Nephron progenitor cell (in vitro differentiated cells): ENCODE measurements around the gene PPP1R16B.
"Not testable (repeated sequence)": the region's sequence is repeated elsewhere in the genome, so short reads cannot be mapped to it uniquely, and the experiment has no call there.

Experiments
- DNase-seq: peaks from one replicate; pipeline ENCODE4 v3.0.0; 2021
- H3K27ac Mint-ChIP-seq: 2 replicates; pipeline ENCODE4 v1.8.0; 2021; ENCODE audit warnings: mild to moderate bottlenecking, moderate library complexity, mixed read lengths
- H3K27me3 Mint-ChIP-seq: 2 replicates; pipeline ENCODE4 v1.8.0; 2021; ENCODE audit warnings: mild to moderate bottlenecking, low read depth, mixed read lengths; ENCODE audit not compliant: poor library complexity
- H3K36me3 Mint-ChIP-seq: 2 replicates; pipeline ENCODE4 v1.8.0; 2021; ENCODE audit warnings: low read depth, mixed read lengths
- H3K4me1 Mint-ChIP-seq: 2 replicates; pipeline ENCODE4 v1.8.0; 2021; ENCODE audit warnings: mixed read lengths
- H3K4me3 Mint-ChIP-seq: 2 replicates; pipeline ENCODE4 v1.8.0; 2021; ENCODE audit warnings: mild to moderate bottlenecking, moderate library complexity, mixed read lengths
- H3K9me3 Mint-ChIP-seq: 2 replicates; pipeline ENCODE4 v1.8.0; 2021; ENCODE audit warnings: mild to moderate bottlenecking, moderate library complexity, mixed read lengths
- CTCF ChIP-seq: fragments of 200-600 bp; sonication (generic); IDR thresholded peaks from 2 replicates; pipeline ENCODE4 v1.5.0; 2021; ENCODE audit warnings: antibody characterized with exemption

PPP1R16B gene

GRCh38 chr20:38854654-38855066, 49.2 kb downstream of the PPP1R16B start:
- Mint-ChIP-seq H3K9me3 (no peaks in the 10 kb centered on the region), H3K36me3 (no peaks in the 10 kb centered on the region), H3K27ac (no peak overlapping the region), H3K4me3 (no peak overlapping the region), H3K27me3 (peaks cover 26% of the 10 kb centered on the region), H3K4me1 (no peaks in the 10 kb centered on the region)
- DNase-seq = no peak
- no peak for TF ChIP-seq CTCF

GRCh38 chr20:38855356-38855755, 49.9 kb downstream of the PPP1R16B start:
- H3K4me3 Mint-ChIP-seq = no peak overlapping the region
- H3K9me3 Mint-ChIP-seq = no peaks in the 10 kb centered on the region
- no peak for DNase-seq
- H3K27me3 Mint-ChIP-seq = peaks cover 27% of the 10 kb centered on the region
- no peaks in the 10 kb centered on the region for H3K36me3 Mint-ChIP-seq
- no peak for TF ChIP-seq CTCF
- H3K4me1 Mint-ChIP-seq = no peaks in the 10 kb centered on the region
- no peak overlapping the region for H3K27ac Mint-ChIP-seq

GRCh38 chr20:38856570-38856969, 51.1 kb downstream of the PPP1R16B start:
- no peaks in the 10 kb centered on the region for H3K36me3 Mint-ChIP-seq
- no peaks in the 10 kb centered on the region for H3K9me3 Mint-ChIP-seq
- H3K27me3 Mint-ChIP-seq = peaks cover 34% of the 10 kb centered on the region
- DNase-seq = no peak
- no peak overlapping the region for H3K4me3 Mint-ChIP-seq
- H3K27ac Mint-ChIP-seq = no peak overlapping the region
- TF ChIP-seq CTCF = no peak
- no peaks in the 10 kb centered on the region for H3K4me1 Mint-ChIP-seq

GRCh38 chr20:38857703-38858102, 52.2 kb downstream of the PPP1R16B start:
- H3K36me3 Mint-ChIP-seq = no peaks in the 10 kb centered on the region
- no peak for DNase-seq
- H3K4me1 Mint-ChIP-seq = no peaks in the 10 kb centered on the region
- H3K9me3 Mint-ChIP-seq = no peaks in the 10 kb centered on the region
- peaks cover 34% of the 10 kb centered on the region for H3K27me3 Mint-ChIP-seq
- no peak overlapping the region for H3K27ac Mint-ChIP-seq
- H3K4me3 Mint-ChIP-seq = no peak overlapping the region
- no peak for TF ChIP-seq CTCF

GRCh38 chr20:38859070-38859690, 53.7 kb downstream of the PPP1R16B start:
- Mint-ChIP-seq H3K9me3 (no peaks in the 10 kb centered on the region), H3K4me1 (no peaks in the 10 kb centered on the region), H3K27ac (no peak overlapping the region), H3K27me3 (peaks cover 43% of the 10 kb centered on the region), H3K4me3 (no peak overlapping the region), H3K36me3 (no peaks in the 10 kb centered on the region)
- no peak for TF ChIP-seq CTCF
- DNase-seq = no peak

- H3K36me3 Mint-ChIP-seq, H3K9me3 Mint-ChIP-seq, H3K27ac Mint-ChIP-seq, H3K4me3 Mint-ChIP-seq, DNase-seq, H3K4me1 Mint-ChIP-seq: not testable (repeated sequence)
- peaks cover 44% of the 10 kb centered on the region for H3K27me3 Mint-ChIP-seq
Observed at GRCh38 chr20:38859857-38860256, 54.4 kb downstream of the PPP1R16B start.
